B cell (primary cell): Measurements from ENCODE around the gene UBE2E3. TPM values are rescaled to one million over a fixed set of nuclear protein-coding genes. Genes with fewer than 3 reads are reported as not detected.

Source experiments
- ATAC-seq: fragments of 200-7000 bp; cut with Tn5 transposase; one replicate; pipeline ENCODE4 v1.10.0; 2021; ENCODE audit warnings: low read depth, mild to moderate bottlenecking, moderate number of reproducible peaks, moderate library complexity
- CTCF ChIA-PET: fragments of 350-600 bp; sonication (Branson Sonifier 250); formaldehyde crosslinking; loops from one replicate; lab custom pipeline; 2021; ENCODE audit warnings: antibody characterized with exemption, inconsistent platforms; lab: Charles Lee
- POLR2A ChIA-PET: fragments of 350-600 bp; sonication (Branson Sonifier 250); formaldehyde crosslinking; loops from one replicate; lab custom pipeline; 2021; ENCODE audit warnings: antibody characterized with exemption; lab: Charles Lee
- DNase-seq: peaks from one replicate; pipeline ENCODE4 v3.0.0; 2013
- H2AFZ ChIP-seq: 2 replicates; pipeline ENCODE4 v1.6.1; 2012; ENCODE audit warnings: mild to moderate bottlenecking, low read depth, low read length; ENCODE audit not compliant: insufficient read depth, poor library complexity, severe bottlenecking
- H3K27ac ChIP-seq, 2 donors: 1 replicate in 1 of 2; 2 replicates in 1 of 2; pipeline ENCODE4 v1.5.1; 2012 to 2013; ENCODE audit warnings: low read length in 2 of 2, mild to moderate bottlenecking in 2 of 2, moderate library complexity in 1 of 2
- H3K27me3 ChIP-seq, 4 experiments: fragments of 200-600 bp in 1 of 4; sonication (generic) in 1 of 4; replicated peaks in 1 of 4; 1 replicate in 2 of 4; 2 replicates in 2 of 4; pipeline versions ENCODE4 v1.6.1 to v1.7.0; 2013 to 2016; ENCODE audit warnings: low read length in 3 of 4, mild to moderate bottlenecking in 2 of 4, mixed read lengths in 1 of 4, moderate library complexity in 1 of 4; ENCODE audit not compliant: insufficient read depth in 4 of 4, control insufficient read depth in 3 of 4; ENCODE audit errors: control extremely low read depth in 1 of 4
- H3K36me3 ChIP-seq, 2 experiments: replicated peaks in 1 of 2; 1 replicate in 1 of 2; 2 replicates in 1 of 2; pipeline versions ENCODE4 v1.6.1 to v1.7.1; 2013; ENCODE audit warnings: low read length in 1 of 2; ENCODE audit not compliant: insufficient read depth in 2 of 2, control insufficient read depth in 1 of 2; ENCODE audit errors: control extremely low read depth in 1 of 2, extremely low read depth in 1 of 2
- H3K4me1 ChIP-seq, 2 donors: fragments of 200-600 bp in 1 of 2; sonication (generic) in 1 of 2; 1 replicate in 1 of 2; 2 replicates in 1 of 2; pipeline versions ENCODE4 v1.5.1 to v1.6.1; 2013 to 2017; ENCODE audit warnings: low read length in 2 of 2; ENCODE audit not compliant: control insufficient read depth in 2 of 2, insufficient read depth in 2 of 2
- H3K4me2 ChIP-seq: replicated peaks from 2 replicates; pipeline ENCODE3; 2012; ENCODE audit warnings: mild to moderate bottlenecking, low read depth, low read length; ENCODE audit not compliant: poor library complexity, severe bottlenecking
- H3K4me3 ChIP-seq, 5 experiments: fragments of 200-600 bp in 1 of 5; sonication (generic) in 1 of 5; 1 replicate in 3 of 5; 2 replicates in 2 of 5; pipeline versions ENCODE4 v1.5.1 to v1.7.0; 2011 to 2016; ENCODE audit warnings: low read length in 4 of 5, mild to moderate bottlenecking in 4 of 5, low read depth in 2 of 5, control low read depth in 1 of 5, moderate library complexity in 1 of 5; ENCODE audit not compliant: insufficient read depth in 1 of 5; ENCODE audit errors: control extremely low read depth in 1 of 5, extremely low read depth in 1 of 5
- H3K79me2 ChIP-seq: fragments of 200-600 bp; sonication (generic); one replicate; pipeline ENCODE4 v1.6.0; 2016; ENCODE audit warnings: low read length; ENCODE audit not compliant: control insufficient read depth, insufficient read depth
- H3K9ac ChIP-seq: fragments of 200-600 bp; sonication (generic); 2 replicates; pipeline ENCODE4 v1.6.1; 2017; ENCODE audit warnings: mild to moderate bottlenecking, low read length, moderate library complexity
- H3K9me3 ChIP-seq, 3 donors: one replicate each; pipeline versions ENCODE4 v1.6.1 to v1.7.1; 2013; ENCODE audit warnings: low read length in 2 of 3; ENCODE audit not compliant: control insufficient read depth in 2 of 3, insufficient read depth in 1 of 3; ENCODE audit errors: control extremely low read depth in 1 of 3
- H4K20me1 ChIP-seq: 2 replicates; pipeline ENCODE4 v1.6.0; 2012; ENCODE audit warnings: mild to moderate bottlenecking, low read length; ENCODE audit not compliant: insufficient read depth, control insufficient read depth, poor library complexity, severe bottlenecking
- H3K27ac Mint-ChIP-seq: one replicate; pipeline ENCODE4 v1.8.0; 2021; ENCODE audit warnings: mixed read lengths
- H3K27me3 Mint-ChIP-seq: one replicate; pipeline ENCODE4 v1.8.0; 2021; ENCODE audit warnings: mixed read lengths
- H3K4me1 Mint-ChIP-seq: one replicate; pipeline ENCODE4 v1.8.0; 2021; ENCODE audit warnings: mixed read lengths
- H3K4me3 Mint-ChIP-seq: one replicate; pipeline ENCODE4 v1.8.0; 2021; ENCODE audit warnings: mixed read lengths
- H3K9me3 Mint-ChIP-seq: one replicate; pipeline ENCODE4 v1.8.0; 2022; ENCODE audit warnings: mixed read lengths; ENCODE audit not compliant: insufficient read depth
- EZH2 ChIP-seq: IDR thresholded peaks from 2 replicates; pipeline ENCODE4 v1.6.1; 2012; ENCODE audit warnings: borderline replicate concordance, low read depth, mild to moderate bottlenecking, moderate library complexity, low read length; ENCODE audit not compliant: insufficient read depth, poor library complexity, severe bottlenecking
- WGBS: methylation state at CpG from one replicate; pipeline ENCODE4 v1.1.5; 2013; ENCODE audit warnings: missing lambda C conversion rate; ENCODE audit not compliant: insufficient coverage; 5-methylcytosine and 5-hydroxymethylcytosine counted together
- intact Hi-C: fragments of 100-400 bp; cut with micrococcal nuclease; formaldehyde crosslinking; loops from one replicate; pipeline ENCODE4 v1.10.0; 2022
- polyA plus RNA-seq: library from polyadenylated mRNA; depleted of rRNA; stranded (reverse); fragments of >200 nt; gene quantifications from 2 replicates; pipeline ENCODE4 v1.2.3, GENCODE V29; 2012
- total RNA-seq, 2 donors: library from RNA; stranded (reverse); fragments of 120-200 nt in 1 of 2; gene quantifications; 1 replicate in 1 of 2; 2 replicates in 1 of 2; pipeline versions ENCODE4 v1.2.3 to v1.2.4, GENCODE V29; 2013 to 2022
- TF ChIP-seq, protein P1 (sequence below): fragments of 200-600 bp; IDR thresholded peaks from one replicate; pipeline ENCODE4 v1.8.0; 2022; ENCODE audit warnings: antibody characterized with exemption, mild to moderate bottlenecking

UBE2E3 gene
- total and polyA plus RNA-seq, 2 donors (not counting 1 experiment from before 2014, with no cell fraction given), result 26.7 to 31.6 TPM

DNA sequence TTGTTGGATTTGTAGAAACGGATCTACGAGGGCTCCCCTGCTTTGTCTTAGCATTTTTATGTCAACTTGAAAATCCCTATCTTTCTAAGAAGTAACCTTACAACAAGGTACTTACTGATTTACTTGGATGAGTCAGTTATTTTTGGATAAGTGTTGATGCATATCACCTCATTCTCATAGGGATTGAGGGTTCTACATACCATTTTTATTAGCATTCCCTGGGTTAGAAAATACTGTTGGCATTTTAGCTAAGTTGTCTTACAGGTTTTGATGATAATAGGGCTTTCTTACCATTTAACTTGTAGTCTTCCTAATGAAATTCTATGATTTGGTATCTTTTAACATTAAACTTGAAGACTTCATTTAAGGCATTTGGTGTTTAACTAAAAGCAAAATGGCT is 125.2 kb downstream of the UBE2E3 start:
- H3K27me3 Mint-ChIP-seq, result no peaks in the 10 kb centered on the region
- TF ChIP-seq EZH2, result no peak
- TF ChIP-seq, protein P1, sequence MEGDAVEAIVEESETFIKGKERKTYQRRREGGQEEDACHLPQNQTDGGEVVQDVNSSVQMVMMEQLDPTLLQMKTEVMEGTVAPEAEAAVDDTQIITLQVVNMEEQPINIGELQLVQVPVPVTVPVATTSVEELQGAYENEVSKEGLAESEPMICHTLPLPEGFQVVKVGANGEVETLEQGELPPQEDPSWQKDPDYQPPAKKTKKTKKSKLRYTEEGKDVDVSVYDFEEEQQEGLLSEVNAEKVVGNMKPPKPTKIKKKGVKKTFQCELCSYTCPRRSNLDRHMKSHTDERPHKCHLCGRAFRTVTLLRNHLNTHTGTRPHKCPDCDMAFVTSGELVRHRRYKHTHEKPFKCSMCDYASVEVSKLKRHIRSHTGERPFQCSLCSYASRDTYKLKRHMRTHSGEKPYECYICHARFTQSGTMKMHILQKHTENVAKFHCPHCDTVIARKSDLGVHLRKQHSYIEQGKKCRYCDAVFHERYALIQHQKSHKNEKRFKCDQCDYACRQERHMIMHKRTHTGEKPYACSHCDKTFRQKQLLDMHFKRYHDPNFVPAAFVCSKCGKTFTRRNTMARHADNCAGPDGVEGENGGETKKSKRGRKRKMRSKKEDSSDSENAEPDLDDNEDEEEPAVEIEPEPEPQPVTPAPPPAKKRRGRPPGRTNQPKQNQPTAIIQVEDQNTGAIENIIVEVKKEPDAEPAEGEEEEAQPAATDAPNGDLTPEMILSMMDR, result no peak
- no peaks in the 10 kb centered on the region for H3K4me1 ChIP-seq
- DNase-seq, result no peak
- H3K36me3 ChIP-seq, result no peaks in the 10 kb centered on the region
- intact Hi-C loops, result loop anchor here (5.0 kb wide), 1 partner anchor 202 kb away; no protein-coding TSS in a partner anchor
- ATAC-seq, result no peak
- ChIA-PET POLR2A (interaction anchor here (1.4 kb wide), 1 partner anchor 199 kb away, joined by 4 read pairs; no protein-coding TSS in a partner anchor), CTCF (interaction anchor here (0.6 to 7.5 kb wide), 21 partner anchors 10 to 982 kb away, joined by 3 to 96 read pairs (median 4); partner anchors contain the start of gene ITGA4)
- H3K4me3 ChIP-seq, result no peak overlapping the region
- H4K20me1 ChIP-seq, result no peaks in the 10 kb centered on the region
- no peak overlapping the region for H3K4me2 ChIP-seq
- no peaks in the 10 kb centered on the region for H3K79me2 ChIP-seq
- peaks cover 2% of the 10 kb centered on the region for H3K4me1 Mint-ChIP-seq
- H3K27ac ChIP-seq, result no peak overlapping the region
- H3K27me3 ChIP-seq, result no peaks in the 10 kb centered on the region
- H3K9me3 ChIP-seq, result no peaks in the 10 kb centered on the region
- H3K9ac ChIP-seq, result no peak overlapping the region
- no peak overlapping the region for H3K27ac Mint-ChIP-seq
- no peak overlapping the region for H2AFZ ChIP-seq
- no peaks in the 10 kb centered on the region for H3K9me3 Mint-ChIP-seq
- H3K4me3 Mint-ChIP-seq, result no peak overlapping the region
- WGBS, result no CpG with 5 or more reads among the region's 2 CpGs

GRCh38 chr2:181106229-181106628 is 125.8 kb downstream of the UBE2E3 start:
- H3K4me2 ChIP-seq, result no peak overlapping the region
- DNase-seq, result no peak
- no peak overlapping the region for H2AFZ ChIP-seq
- H3K9ac ChIP-seq, result no peak overlapping the region
- Mint-ChIP-seq H3K27me3 (no peaks in the 10 kb centered on the region), H3K4me1 (peaks cover 2% of the 10 kb centered on the region), H3K4me3 (no peak overlapping the region), H3K27ac (no peak overlapping the region), H3K9me3 (no peaks in the 10 kb centered on the region)
- H3K4me3 ChIP-seq, result no peak overlapping the region
- no peaks in the 10 kb centered on the region for H3K4me1 ChIP-seq
- CTCF ChIA-PET, result interaction anchor here (1.8 to 7.5 kb wide), 7 partner anchors 9 to 609 kb away, joined by 6 to 96 read pairs (median 14); partner anchors contain the start of gene ITGA4
- H3K27me3 ChIP-seq, result no peaks in the 10 kb centered on the region
- no peaks in the 10 kb centered on the region for H3K36me3 ChIP-seq
- no peak for ATAC-seq
- POLR2A ChIA-PET, result no interaction called here
- H3K9me3 ChIP-seq, result no peaks in the 10 kb centered on the region
- 100% methylated on average over 1 of the region's 2 CpGs for WGBS
- H4K20me1 ChIP-seq, result no peaks in the 10 kb centered on the region
- no peak for TF ChIP-seq EZH2
- TF ChIP-seq, protein P1, result no peak
- H3K27ac ChIP-seq, result no peak overlapping the region
- H3K79me2 ChIP-seq, result no peaks in the 10 kb centered on the region
- intact Hi-C loops, result loop anchor here (5.0 kb wide), 1 partner anchor 201 kb away; no protein-coding TSS in a partner anchor
